Esophagus squamous epithelium (tissue), 5 donors: ENCODE results near the gene MRPL27. TPM values are rescaled to one million over a fixed set of nuclear protein-coding genes. Genes with fewer than 3 reads are reported as not detected.

ENCODE experiments used
- DNase-seq: peaks from one replicate; lab custom pipeline; 2025; lab: John Stamatoyannopoulos, UW
- H3K27ac ChIP-seq, 4 donors: fragments of 200-600 bp; sonication (generic); one replicate each; pipeline ENCODE4 v1.5.1; 2016 to 2019; ENCODE audit warnings: mild to moderate bottlenecking in 1 of 4
- H3K27me3 ChIP-seq, 4 donors: fragments of 200-600 bp; sonication (generic); 1 replicate in 3 of 4; 2 replicates in 1 of 4; pipeline versions ENCODE4 v1.5.1 to v1.6.0; 2017 to 2021; ENCODE audit warnings: antibody characterized with exemption in 1 of 4
- H3K36me3 ChIP-seq, 3 donors: fragments of 200-600 bp; sonication (generic); one replicate each; pipeline ENCODE4 v1.5.1; 2016 to 2019
- H3K4me1 ChIP-seq, 3 donors: fragments of 200-600 bp; sonication (generic); one replicate each; pipeline ENCODE4 v1.5.1; 2017 to 2019
- H3K4me3 ChIP-seq, 4 donors: fragments of 200-600 bp; sonication (generic); 1 replicate in 3 of 4; 2 replicates in 1 of 4; pipeline ENCODE4 v1.5.1; 2016 to 2019; ENCODE audit warnings: mild to moderate bottlenecking in 2 of 4, moderate library complexity in 1 of 4
- H3K9me3 ChIP-seq, 3 donors: fragments of 200-600 bp; sonication (generic); one replicate each; pipeline ENCODE4 v1.5.1; 2016 to 2019
- CTCF ChIP-seq, 6 experiments: fragments of 450-650 bp in 4 of 6; fragments of 200-600 bp in 2 of 6; sonication (generic) in 2 of 6; IDR thresholded peaks; one replicate each; pipeline ENCODE4 v1.5.1; 2016 to 2019; ENCODE audit warnings: antibody characterized with exemption in 6 of 6, mild to moderate bottlenecking in 4 of 6, moderate library complexity in 4 of 6
- POLR2A ChIP-seq, 4 donors: fragments of 450-650 bp; IDR thresholded peaks; one replicate each; pipeline ENCODE4 v1.6.1; 2017; ENCODE audit warnings: antibody characterized with exemption in 4 of 4, mild to moderate bottlenecking in 4 of 4, moderate library complexity in 3 of 4
- WGBS, 2 donors: methylation state at CpG; one replicate each; pipeline ENCODE4 v1.1.5; 2018; 5-methylcytosine and 5-hydroxymethylcytosine counted together
- intact Hi-C: fragments of 100-400 bp; cut with DNase I; formaldehyde crosslinking; loops from one replicate; pipeline ENCODE4 v1.15.0; 2022
- total RNA-seq, 4 donors: library from RNA; depleted of rRNA; stranded (reverse); fragments of >200 nt; gene quantifications; one replicate each; pipeline ENCODE4 v1.1.0, GENCODE V29; 2016
- donor health status: DM: yes; HTN: yes; CAD: no.

Gene MRPL27
- total RNA-seq, 4 donors from 2014 or later, result 58.0 to 77.7 (median 74.5) TPM

DNA sequence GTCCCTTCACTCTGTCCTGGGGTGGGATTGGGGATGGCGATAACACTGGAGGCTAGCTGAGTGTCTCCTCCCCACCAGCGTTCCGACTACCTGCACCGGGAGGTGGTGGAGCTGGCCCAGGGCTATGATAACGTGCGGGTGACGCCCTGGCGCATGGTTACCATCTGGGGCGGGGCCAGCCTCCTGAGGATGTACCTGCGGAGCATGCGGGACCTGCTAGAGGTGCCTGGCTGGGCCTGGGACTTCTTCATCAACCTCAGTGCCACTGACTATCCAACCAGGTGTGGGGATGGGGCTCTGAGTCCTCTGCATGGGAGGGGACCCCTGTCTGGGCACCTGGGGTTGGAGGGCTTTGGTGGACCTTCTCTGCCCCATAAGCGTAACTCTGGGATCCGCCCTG is 18.2 kb downstream of the MRPL27 start:
- Histone ChIP-seq H3K27ac (no peak overlapping the region), H3K36me3 (peaks cover 15 to 80% (median 42%) of the 10 kb centered on the region in 3 donors), H3K27me3 (no peaks in the 10 kb centered on the region), H3K4me3 (no peak overlapping the region), H3K9me3 (no peaks in the 10 kb centered on the region), H3K4me1 (no peaks in the 10 kb centered on the region)
- intact Hi-C loops, result no loop called here
- TF ChIP-seq CTCF (IDR thresholded peaks at IDR 0.05) (no peak), POLR2A (IDR thresholded peaks at IDR 0.05) (no peak)
- no peak for DNase-seq
- WGBS, 2 donors, result 97% methylated on average over 7 of the region's 13 CpGs; no CpG with 5 or more reads in 1 of the 2 donors

- no peak overlapping the region for H3K4me3 ChIP-seq
- no peak overlapping the region for H3K27ac ChIP-seq
- WGBS, 2 donors, result 89 to 92% methylated on average over 9 to 11 of the region's 15 CpGs
- H3K36me3 ChIP-seq, result peaks cover 15 to 74% (median 42%) of the 10 kb centered on the region in 3 donors
- no peaks in the 10 kb centered on the region for H3K4me1 ChIP-seq
- intact Hi-C loops, result no loop called here
- TF ChIP-seq POLR2A (IDR thresholded peaks at IDR 0.05), result no peak
- H3K27me3 ChIP-seq, result no peaks in the 10 kb centered on the region
- DNase-seq, result no peak
- no peaks in the 10 kb centered on the region for H3K9me3 ChIP-seq
These were observed 18.8 kb downstream of the MRPL27 start for GRCh38 chr17:50354198-50354597.

GRCh38 chr17:50353600-50354195 is 19.3 kb downstream of the MRPL27 start:
- 96 to 98% methylated on average over 7 to 8 of the region's 27 CpGs for WGBS, 2 donors
- H3K27me3 ChIP-seq, result no peaks in the 10 kb centered on the region
- H3K36me3 ChIP-seq, result peaks cover 15 to 69% (median 42%) of the 10 kb centered on the region in 3 donors
- intact Hi-C loops, result no loop called here
- DNase-seq, result no peak
- TF ChIP-seq CTCF (IDR thresholded peaks at IDR 0.05) (no peak), POLR2A (IDR thresholded peaks at IDR 0.05) (no peak)
- no peak overlapping the region for H3K4me3 ChIP-seq
- H3K27ac ChIP-seq, result no peak overlapping the region
- no peaks in the 10 kb centered on the region for H3K9me3 ChIP-seq
- H3K4me1 ChIP-seq, result peaks cover 2 to 5% (median 5%) of the 10 kb centered on the region in 3 donors

GRCh38 chr17:50352693-50353599 is 20.0 kb downstream of the MRPL27 start:
- Histone ChIP-seq H3K4me3 (no peak overlapping the region), H3K36me3 (peaks cover 15 to 62% (median 34%) of the 10 kb centered on the region in 3 donors), H3K27ac (no peak overlapping the region), H3K9me3 (no peaks in the 10 kb centered on the region), H3K27me3 (no peaks in the 10 kb centered on the region), H3K4me1 (peaks cover 5 to 12% (median 12%) of the 10 kb centered on the region in 3 donors)
- intact Hi-C loops, result no loop called here
- DNase-seq, result no peak
- 88 to 90% methylated on average over 11 to 21 of the region's 21 CpGs for WGBS, 2 donors
- TF ChIP-seq CTCF (IDR thresholded peaks at IDR 0.05) (no peak), POLR2A (IDR thresholded peaks at IDR 0.05) (no peak)

- TF ChIP-seq POLR2A (IDR thresholded peaks at IDR 0.05) (no peak), CTCF (IDR thresholded peaks at IDR 0.05) (no peak)
- Histone ChIP-seq H3K27ac (no peak overlapping the region), H3K27me3 (no peaks in the 10 kb centered on the region), H3K36me3 (peaks cover 15 to 54% (median 28%) of the 10 kb centered on the region in 3 donors), H3K4me3 (no peak overlapping the region), H3K4me1 (peaks cover 10 to 20% (median 20%) of the 10 kb centered on the region in 3 donors), H3K9me3 (no peaks in the 10 kb centered on the region)
- intact Hi-C loops, result no loop called here
- no peak for DNase-seq
- 63 to 74% methylated on average over 5 of the region's 6 CpGs for WGBS, 2 donors
These were observed 20.8 kb downstream of the MRPL27 start for GRCh38 chr17:50352072-50352692.
